Measurements from ENCODE around the gene WFIKKN1.

The WFIKKN1 gene

GRCh38 chr16:683396-684070, 52.7 kb downstream of the WFIKKN1 start:
- no peak for DNase-seq
- peak overlapping the region in 1 of 2 experiments; percentile 51 for H2BK12ac ChIP-seq (ENCODE audit: low read length in 2 of 2)
- peaks cover 47 to 68% of the 10 kb centered on the region in 2 experiments for H3K36me3 ChIP-seq (ENCODE audit: control insufficient read depth in 1 of 2, insufficient read depth in 2 of 2, low read depth in 1 of 2, low read length in 2 of 2)
- peak overlapping the region; percentile 81 to 85 for H3K4me3 ChIP-seq (ENCODE audit: insufficient read depth in 1 of 2, low read depth in 1 of 2, low read length in 2 of 2)
- H2BK15ac ChIP-seq (ENCODE audit: low read depth, poor library complexity, severe bottlenecking) = no peak overlapping the region
- H3K9ac ChIP-seq (ENCODE audit: low read length) = peak overlapping the region; percentile 84
- peak overlapping the region in 1 of 2 experiments; percentile 75 for H3K23ac ChIP-seq (ENCODE audit: low read length in 2 of 2)
- H2BK120ac ChIP-seq (ENCODE audit: low read depth, low read length) = no peak overlapping the region
- peak overlapping the region; percentile 96 for H4K8ac ChIP-seq (ENCODE audit: low read length)
- H3K18ac ChIP-seq (ENCODE audit: low read depth in 1 of 2, low read length in 2 of 2) = peak overlapping the region; percentile 86 to 88
- peak overlapping the region in 1 of 2 experiments; percentile 89 for H3K4ac ChIP-seq (ENCODE audit: low read depth in 1 of 2, low read length in 2 of 2)
- peaks cover 64% of the 10 kb centered on the region for H3K4me1 ChIP-seq (ENCODE audit: control insufficient read depth, insufficient read depth, low read depth, low read length)
- H2AK5ac ChIP-seq (ENCODE audit: low read length, severe bottlenecking) = no peak overlapping the region
- peak overlapping the region; percentile 14 for H3K27ac ChIP-seq (ENCODE audit: low read length, poor library complexity, severe bottlenecking)
- H3K9me3 ChIP-seq (ENCODE audit: control insufficient read depth, low read length) = no peaks in the 10 kb centered on the region
- WGBS = 15% methylated on average over 54 of the region's 57 CpGs
- H2BK5ac ChIP-seq (ENCODE audit: low read depth, low read length, poor library complexity, severe bottlenecking) = no peak overlapping the region
- peaks cover 31% of the 10 kb centered on the region for H3K79me1 ChIP-seq (replicated peaks; ENCODE audit: low read length, poor library complexity, severe bottlenecking)
- peak overlapping the region; percentile 20 for H2AFZ ChIP-seq (ENCODE audit: low read depth, low read length)
- H3K4me2 ChIP-seq (ENCODE audit: low read length, poor library complexity, severe bottlenecking) = peak overlapping the region; percentile 91
- no peaks in the 10 kb centered on the region for H3K27me3 ChIP-seq (ENCODE audit: control insufficient read depth in 1 of 2, insufficient read depth in 1 of 2, low read length in 2 of 2)
- peak overlapping the region in 1 of 2 experiments; percentile 96 for H3K14ac ChIP-seq (ENCODE audit: low read length in 2 of 2)
- peak overlapping the region; percentile 97 for H4K91ac ChIP-seq (ENCODE audit: low read length)
